Retinal pigment epithelial cell (primary cell): ENCODE data around the gene CLDN19.

ENCODE experiments used
- DNase-seq: peaks from one replicate; pipeline ENCODE4 v3.0.0-alpha.2; 2010; ENCODE audit warnings: low read depth
- H3K4me3 ChIP-seq: 2 replicates; pipeline ENCODE4 v1.5.1; 2011; ENCODE audit warnings: mild to moderate bottlenecking, low read length, control low read depth, moderate library complexity
- CTCF ChIP-seq: conservative IDR thresholded peaks from 2 replicates; pipeline ENCODE4 v1.5.1; 2011; ENCODE audit warnings: low read depth, low read length, control low read depth, inconsistent platforms

Gene CLDN19

GRCh38 chr1:42698081-42698813 is 41.8 kb downstream of the CLDN19 start:
- TF ChIP-seq CTCF, result no peak
- DNase-seq, result no peak
- H3K4me3 ChIP-seq, result no peak overlapping the region

GRCh38 chr1:42692911-42693310 is 47.1 kb downstream of the CLDN19 start:
- no peak for DNase-seq
- H3K4me3 ChIP-seq, result no peak overlapping the region
- TF ChIP-seq CTCF, result no peak

- TF ChIP-seq CTCF, result no peak
- no peak for DNase-seq
- no peak overlapping the region for H3K4me3 ChIP-seq
Measured at GRCh38 chr1:42692461-42692860, 47.6 kb downstream of the CLDN19 start.

GRCh38 chr1:42691157-42691498 is 48.9 kb downstream of the CLDN19 start:
- no peak for TF ChIP-seq CTCF
- no peak for DNase-seq
- H3K4me3 ChIP-seq, result no peak overlapping the region

- no peak overlapping the region for H3K4me3 ChIP-seq
- TF ChIP-seq CTCF, result peak; percentile 27
- no peak for DNase-seq
Measured at GRCh38 chr1:42690477-42691156, 49.4 kb downstream of the CLDN19 start.

GRCh38 chr1:42689912-42690311 is 50.1 kb downstream of the CLDN19 start:
- no peak for TF ChIP-seq CTCF
- DNase-seq, result no peak
- no peak overlapping the region for H3K4me3 ChIP-seq

GRCh38 chr1:42686418-42686817 is 53.6 kb downstream of the CLDN19 start:
- no peak for TF ChIP-seq CTCF
- H3K4me3 ChIP-seq, result no peak overlapping the region
- DNase-seq, result no peak
